Measurements from ENCODE around the gene RDH14. TPM values are rescaled to one million over a fixed set of nuclear protein-coding genes. Genes with fewer than 3 reads are reported as not detected.
A peak's percentile ranks its signal among the peaks of the same experiment; 100 is the strongest.

The RDH14 gene
- total RNA-seq, 1 experiment from 2014 or later = 27.7 TPM

DNA sequence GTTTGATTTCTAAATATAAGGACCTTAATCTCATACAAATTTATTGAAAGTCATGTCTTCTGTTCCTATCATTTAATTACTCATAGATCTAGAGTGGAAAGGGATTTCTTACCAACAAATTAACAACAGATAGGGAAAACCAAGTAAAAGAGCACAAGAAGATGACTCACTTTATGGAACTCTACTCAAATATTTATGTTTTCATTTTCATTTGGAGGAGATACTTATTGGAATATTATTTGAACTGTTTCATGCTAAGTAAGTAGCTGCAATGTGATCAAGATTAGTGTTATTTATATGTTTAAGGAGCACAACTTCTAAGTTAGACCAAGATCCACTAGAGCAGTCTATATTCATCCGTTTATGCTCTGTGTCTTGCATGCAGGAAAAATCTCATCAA, 27.6 kb upstream of the RDH14 start:
- H3K36me3 ChIP-seq = no peaks in the 10 kb centered on the region
- no peak overlapping the region for H3K4me3 ChIP-seq
- no peak overlapping the region for H3K27ac ChIP-seq
- no peaks in the 10 kb centered on the region for H3K27me3 ChIP-seq
- no peaks in the 10 kb centered on the region for H3K4me1 ChIP-seq
- DNase-seq = no peak
- no peaks in the 10 kb centered on the region for H3K9me3 ChIP-seq (replicated peaks)

DNA sequence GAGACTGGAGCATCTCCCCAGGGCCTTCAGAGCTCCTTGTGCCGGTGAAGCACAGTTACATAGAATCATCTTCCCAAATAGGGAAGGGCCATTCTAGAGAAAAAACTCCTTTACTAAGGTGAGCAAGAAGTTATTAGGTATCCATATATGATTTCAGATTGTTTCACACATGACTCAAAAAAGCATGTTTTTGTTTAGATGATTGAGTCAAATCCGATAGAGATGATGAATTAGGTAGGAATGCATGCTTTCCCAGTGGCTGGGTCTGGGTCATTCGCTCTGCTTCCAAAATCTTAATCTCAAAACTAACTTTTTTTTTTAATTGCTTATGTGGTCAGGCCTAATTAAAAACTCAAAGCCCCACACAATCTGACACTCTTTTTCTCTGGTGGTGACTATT, 25.1 kb upstream of the RDH14 start:
- DNase-seq = no peak
- no peaks in the 10 kb centered on the region for H3K9me3 ChIP-seq (replicated peaks)
- no peak overlapping the region for H3K4me3 ChIP-seq
- no peak overlapping the region for H3K27ac ChIP-seq
- H3K27me3 ChIP-seq = no peaks in the 10 kb centered on the region
- no peaks in the 10 kb centered on the region for H3K4me1 ChIP-seq
- no peaks in the 10 kb centered on the region for H3K36me3 ChIP-seq

DNA sequence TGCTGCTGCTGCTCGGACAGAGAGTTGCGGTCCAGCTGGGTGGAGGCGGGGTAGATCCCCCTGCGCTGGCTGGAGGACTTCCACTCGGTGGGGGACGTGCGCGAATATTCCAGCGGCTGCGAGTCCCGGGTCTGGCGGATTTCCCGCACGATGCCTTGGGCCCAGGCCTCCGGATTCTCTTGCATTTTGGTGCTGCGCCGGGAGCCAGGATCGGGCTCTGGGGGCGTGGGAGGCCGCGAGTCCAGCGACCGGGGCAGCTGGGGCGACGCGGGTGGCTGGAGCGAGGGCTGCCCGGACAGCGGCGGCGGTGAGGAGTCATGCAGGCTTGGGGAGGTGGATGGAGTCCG, 24.1 kb upstream of the RDH14 start:
- Histone ChIP-seq H3K36me3 (no peaks in the 10 kb centered on the region), H3K27me3 (no peaks in the 10 kb centered on the region), H3K4me1 (no peaks in the 10 kb centered on the region), H3K9me3 (replicated peaks) (no peaks in the 10 kb centered on the region), H3K4me3 (no peak overlapping the region), H3K27ac (no peak overlapping the region)
- no peak for DNase-seq

DNA sequence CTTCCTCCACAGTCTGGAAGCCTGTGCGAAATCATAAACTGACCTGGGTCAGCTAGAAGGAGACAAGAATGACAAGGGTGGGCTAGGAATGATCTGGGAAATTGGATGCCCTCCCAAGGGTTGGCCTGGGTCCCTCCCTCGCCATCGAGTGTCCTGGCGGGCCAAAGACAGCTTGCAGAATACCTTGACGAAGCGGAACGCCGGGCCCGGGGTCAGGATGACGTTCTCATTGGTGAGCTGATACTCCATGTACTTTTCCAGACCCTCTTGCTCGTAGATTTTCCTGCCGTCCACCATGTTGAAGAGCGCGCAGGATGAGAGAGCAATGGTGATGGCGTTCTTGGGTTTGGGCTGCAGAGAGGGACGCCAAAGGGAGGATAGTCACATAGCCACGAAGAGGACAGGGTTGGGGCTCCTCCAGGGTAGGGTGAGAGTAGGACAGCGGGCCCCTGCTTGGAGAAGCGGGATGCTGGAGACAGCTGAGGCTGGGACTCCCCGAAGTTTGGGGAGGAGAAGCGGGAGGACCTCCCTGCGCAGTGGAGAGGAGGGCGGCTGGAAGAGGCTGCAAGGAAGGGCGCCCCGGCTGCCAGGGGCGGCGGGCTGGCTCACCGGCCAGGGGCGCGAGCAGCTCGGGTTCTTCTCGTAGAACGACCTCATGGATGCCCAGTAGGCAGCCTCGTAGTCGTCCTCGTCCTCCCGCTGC, 23.6 kb upstream of the RDH14 start:
- H3K36me3 ChIP-seq = no peaks in the 10 kb centered on the region
- H3K4me1 ChIP-seq = no peaks in the 10 kb centered on the region
- H3K4me3 ChIP-seq = no peak overlapping the region
- DNase-seq = no peak
- H3K27ac ChIP-seq = no peak overlapping the region
- H3K27me3 ChIP-seq = no peaks in the 10 kb centered on the region
- no peaks in the 10 kb centered on the region for H3K9me3 ChIP-seq (replicated peaks)

DNA sequence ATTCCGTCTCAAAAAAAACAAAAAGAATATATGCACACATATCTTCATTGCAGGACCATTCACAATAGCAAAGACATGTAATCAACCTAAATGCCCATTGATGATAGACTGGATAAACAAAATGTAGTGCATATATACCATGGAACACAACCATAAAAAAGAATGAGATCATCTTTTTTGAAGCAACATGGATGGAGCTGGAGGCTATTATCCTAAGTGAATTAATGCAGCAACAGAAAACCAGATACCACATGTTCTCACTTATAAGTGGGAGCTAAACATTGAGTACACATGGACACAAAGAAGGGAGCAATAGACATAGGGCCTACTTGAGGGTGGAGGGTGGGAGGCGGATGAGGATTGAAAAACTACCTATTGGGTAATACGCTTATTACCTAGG, 20.2 kb upstream of the RDH14 start:
- Histone ChIP-seq H3K36me3 (no peaks in the 10 kb centered on the region), H3K27ac (no peak overlapping the region)
- DNase-seq = no peak

DNA sequence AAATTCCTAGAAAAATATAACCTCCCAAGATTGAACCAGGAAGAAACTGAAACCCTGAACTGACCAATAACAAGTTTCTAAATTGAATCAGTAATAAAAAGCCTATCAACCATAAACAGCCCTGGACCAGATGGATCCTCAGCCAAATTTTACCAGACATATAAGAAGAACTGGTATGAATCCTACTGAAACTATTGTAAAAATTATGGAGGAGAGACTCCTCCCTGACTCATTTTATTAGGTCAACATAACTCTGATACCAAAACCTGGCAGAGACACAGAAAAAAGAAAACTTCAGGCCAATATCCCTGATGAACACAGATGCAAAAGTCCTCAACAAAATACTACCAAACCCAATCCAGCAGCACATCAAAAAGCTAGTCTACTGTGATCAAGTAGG, 17.6 kb upstream of the RDH14 start:
- no peak overlapping the region for H3K27ac ChIP-seq
- no peaks in the 10 kb centered on the region for H3K9me3 ChIP-seq (replicated peaks)
- no peaks in the 10 kb centered on the region for H3K4me1 ChIP-seq
- no peaks in the 10 kb centered on the region for H3K36me3 ChIP-seq
- no peak for DNase-seq
- H3K27me3 ChIP-seq = no peaks in the 10 kb centered on the region
- H3K4me3 ChIP-seq = no peak overlapping the region

More for the DNA sequence above, 20.2 kb upstream of the RDH14 start:
- Histone ChIP-seq H3K27me3 (no peaks in the 10 kb centered on the region), H3K4me3 (no peak overlapping the region), H3K9me3 (replicated peaks) (no peaks in the 10 kb centered on the region), H3K4me1 (no peaks in the 10 kb centered on the region)

DNA sequence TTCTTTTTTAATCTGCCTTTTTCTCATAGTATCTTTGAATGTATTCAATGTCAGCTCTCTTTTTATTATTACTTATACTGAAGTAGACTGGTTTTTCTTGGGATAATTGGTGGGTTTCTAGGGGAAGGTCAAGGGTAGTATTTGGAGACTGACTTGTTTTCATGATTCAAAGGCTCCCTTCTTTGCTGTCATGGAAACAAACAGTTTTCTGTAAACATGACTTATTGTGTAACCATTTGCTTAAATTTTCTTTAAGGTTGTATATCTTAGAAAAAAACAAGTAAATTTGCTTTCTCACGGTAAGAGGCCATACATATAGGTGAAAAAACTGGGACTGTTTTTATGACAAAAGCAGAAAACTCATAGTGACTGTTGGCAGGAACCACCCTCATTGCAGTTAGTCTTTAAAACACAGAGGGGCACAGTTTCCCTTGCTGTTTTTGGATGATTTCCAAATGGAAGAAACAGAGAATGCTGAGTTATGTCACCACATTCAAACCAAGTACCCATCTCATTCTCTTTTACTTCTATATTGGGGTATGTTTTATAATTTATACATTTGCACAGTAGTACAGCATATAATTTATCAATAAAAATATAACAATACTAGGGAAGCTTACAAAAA, 5.8 kb upstream of the RDH14 start:
- H3K9me3 ChIP-seq (replicated peaks) = no peaks in the 10 kb centered on the region
- no peaks in the 10 kb centered on the region for H3K27me3 ChIP-seq
- H3K27ac ChIP-seq = no peak overlapping the region
- H3K36me3 ChIP-seq = no peaks in the 10 kb centered on the region
- no peaks in the 10 kb centered on the region for H3K4me1 ChIP-seq
- no peak overlapping the region for H3K4me3 ChIP-seq
- DNase-seq = peak in 1 of 2 experiments; percentile 19

DNA sequence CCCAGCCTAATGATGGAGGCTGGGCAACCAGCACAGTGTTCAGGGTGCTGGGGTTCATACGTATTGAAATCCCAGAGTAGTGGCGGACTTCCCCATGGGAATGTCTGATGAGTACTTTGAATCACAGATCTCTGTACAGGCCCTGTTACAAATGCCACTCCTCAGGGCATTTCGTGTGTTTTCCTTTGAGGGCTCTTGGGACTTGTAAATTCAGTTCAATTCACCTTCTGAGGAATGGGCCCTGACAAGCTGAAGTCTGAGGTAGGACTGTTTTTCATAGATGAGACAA, 288 bp upstream of the RDH14 start:
- no peak for DNase-seq
- H3K27ac ChIP-seq = peak overlapping the region; percentile 60; the same call in 1 of the 2 replicates
- peak overlapping the region; percentile 93 for H3K4me3 ChIP-seq
- no peaks in the 10 kb centered on the region for H3K9me3 ChIP-seq (replicated peaks)
- H3K36me3 ChIP-seq = peaks cover 2% of the 10 kb centered on the region
- no peaks in the 10 kb centered on the region for H3K27me3 ChIP-seq
- peaks cover 5% of the 10 kb centered on the region; the same call in 1 of the 2 replicates for H3K4me1 ChIP-seq

DNA sequence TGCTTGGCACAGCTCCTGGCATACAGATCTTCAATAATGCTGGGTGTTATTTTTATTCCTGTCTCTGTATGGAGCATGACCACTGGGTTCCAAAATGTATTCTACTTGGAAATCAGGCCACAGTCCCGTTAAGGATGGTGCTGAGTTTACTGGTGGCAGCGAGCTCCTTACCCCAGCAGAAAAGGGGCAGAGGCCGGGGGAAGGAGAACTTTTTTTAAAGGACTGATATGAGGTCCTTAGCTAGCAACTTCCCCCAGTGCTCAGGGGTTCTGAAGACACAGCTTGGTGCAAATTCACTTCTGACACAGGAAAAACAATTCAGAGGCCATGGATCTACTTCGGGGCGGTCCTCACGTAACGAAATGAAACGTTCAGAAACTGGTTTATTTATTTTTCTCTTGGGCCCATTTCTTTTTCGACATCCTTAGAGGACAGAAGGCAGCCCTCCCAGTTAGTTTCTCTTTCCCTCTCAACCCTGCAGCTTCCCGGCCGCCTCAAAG, 872 bp downstream of the RDH14 start:
- Histone ChIP-seq H3K4me1 (peaks cover 5% of the 10 kb centered on the region; the same call in 1 of the 2 replicates), H3K4me3 (peak overlapping the region; percentile 93), H3K27me3 (no peaks in the 10 kb centered on the region), H3K9me3 (replicated peaks) (no peaks in the 10 kb centered on the region), H3K27ac (peak overlapping the region; percentile 60), H3K36me3 (peaks cover 11% of the 10 kb centered on the region)
- DNase-seq = no peak

DNA sequence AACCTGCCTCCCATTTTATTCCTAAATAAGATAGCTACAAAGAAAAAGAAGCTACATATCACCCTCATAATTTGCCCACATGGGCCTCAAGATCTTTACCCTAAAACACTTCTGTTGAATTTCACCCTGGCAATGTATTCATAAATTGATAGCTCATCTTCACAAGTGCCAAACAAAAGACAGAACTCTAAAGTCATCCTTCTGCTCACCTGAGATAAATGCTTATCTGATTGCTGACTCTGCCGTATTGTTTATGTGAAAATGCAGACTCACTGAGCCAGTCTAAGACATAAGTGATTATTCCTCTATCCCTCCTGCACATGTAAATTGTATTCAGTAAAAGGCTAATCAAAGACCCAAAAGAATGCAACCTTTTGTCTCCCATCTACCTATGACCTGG, 2.0 kb downstream of the RDH14 start:
- Histone ChIP-seq H3K36me3 (peaks cover 17% of the 10 kb centered on the region), H3K27ac (no peak overlapping the region)

DNA sequence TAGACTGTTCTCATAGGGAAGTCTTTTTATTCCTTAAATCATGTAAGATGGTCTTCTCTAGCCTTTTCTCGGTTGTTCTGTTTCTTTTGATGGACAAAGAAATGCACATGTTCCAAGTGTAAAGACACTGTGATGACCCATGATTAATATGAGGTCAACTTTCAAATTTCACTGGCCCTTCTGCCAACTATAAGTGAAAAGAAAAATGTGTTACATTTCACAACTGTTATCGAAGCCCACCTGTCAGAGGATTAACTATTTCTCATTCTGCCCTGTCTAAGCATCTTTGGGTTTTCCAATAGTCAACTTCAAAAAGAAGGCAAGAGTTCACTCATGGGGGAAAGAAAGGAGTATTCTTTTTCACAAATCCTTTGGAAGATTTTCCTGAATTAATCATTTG, 3.3 kb downstream of the RDH14 start:
- H3K4me1 ChIP-seq = peaks cover 5% of the 10 kb centered on the region; the same call in 1 of the 2 replicates
- no peak overlapping the region for H3K27ac ChIP-seq
- peaks cover 22% of the 10 kb centered on the region for H3K36me3 ChIP-seq
- no peak overlapping the region for H3K4me3 ChIP-seq
- H3K27me3 ChIP-seq = no peaks in the 10 kb centered on the region
- H3K9me3 ChIP-seq (replicated peaks) = no peaks in the 10 kb centered on the region
- DNase-seq = no peak

More for the DNA sequence above, 2.0 kb downstream of the RDH14 start:
- H3K4me1 ChIP-seq = peaks cover 5% of the 10 kb centered on the region; the same call in 1 of the 2 replicates
- DNase-seq = no peak
- H3K4me3 ChIP-seq = no peak overlapping the region
- no peaks in the 10 kb centered on the region for H3K9me3 ChIP-seq (replicated peaks)
- no peaks in the 10 kb centered on the region for H3K27me3 ChIP-seq

DNA sequence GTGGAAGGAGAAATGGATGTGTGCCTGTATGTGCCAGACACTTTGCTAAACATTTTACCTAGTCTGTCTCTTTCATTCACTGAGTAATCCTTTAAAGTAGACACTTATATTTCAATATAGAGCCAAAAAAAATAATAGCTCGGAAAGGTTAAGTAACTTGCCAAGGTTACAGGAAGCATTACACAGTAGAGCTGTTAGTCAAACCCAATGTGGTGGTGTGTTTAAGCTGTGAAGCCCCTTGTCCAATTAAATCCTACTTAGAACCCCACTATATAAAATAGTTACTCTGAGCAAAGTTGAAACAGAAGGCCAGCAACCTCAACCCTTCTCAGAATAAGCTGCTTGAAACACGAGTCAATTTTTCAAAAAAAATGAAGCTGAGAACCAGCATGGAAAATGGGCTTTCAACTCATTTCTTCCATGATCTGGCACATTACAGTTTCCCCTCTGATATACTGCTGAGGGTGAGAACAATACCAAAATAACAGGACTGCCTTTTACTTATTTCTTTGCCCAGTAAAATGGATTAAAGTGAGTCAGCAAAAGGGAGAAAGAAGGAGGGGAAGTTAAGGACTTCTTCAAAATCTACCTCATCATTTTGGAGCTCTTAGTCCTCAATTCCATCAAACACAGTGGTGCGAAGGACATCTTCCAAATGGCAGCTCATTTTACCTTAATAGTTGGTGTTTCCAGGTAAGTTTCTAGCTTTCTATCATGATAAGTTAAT, 7.9 kb downstream of the RDH14 start:
- DNase-seq = no peak
- Histone ChIP-seq H3K27me3 (no peaks in the 10 kb centered on the region), H3K4me1 (no peaks in the 10 kb centered on the region), H3K36me3 (peaks cover 22% of the 10 kb centered on the region), H3K9me3 (replicated peaks) (no peaks in the 10 kb centered on the region), H3K27ac (no peak overlapping the region), H3K4me3 (no peak overlapping the region)

DNA sequence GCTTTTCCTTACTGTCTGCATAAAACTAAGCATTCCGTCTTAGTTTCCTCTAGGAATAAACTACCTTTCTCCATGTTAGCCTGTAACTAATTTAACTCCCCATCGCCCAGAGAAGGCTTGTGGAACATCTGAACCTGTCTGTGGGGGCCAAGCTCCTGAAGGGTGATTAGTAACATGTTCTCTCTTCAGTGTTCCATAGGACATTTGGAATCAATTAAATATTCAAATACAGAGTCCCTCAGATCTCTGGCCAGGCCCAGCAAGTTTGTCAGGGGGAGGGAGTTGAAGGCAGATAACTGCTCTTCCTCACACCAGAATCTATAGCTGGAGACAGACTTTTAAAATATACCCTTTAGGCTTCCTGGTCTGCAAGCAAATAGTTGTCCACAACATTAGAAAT, 8.8 kb downstream of the RDH14 start:
- Histone ChIP-seq H3K9me3 (replicated peaks) (no peaks in the 10 kb centered on the region), H3K27me3 (no peaks in the 10 kb centered on the region), H3K4me1 (no peaks in the 10 kb centered on the region), H3K4me3 (no peak overlapping the region), H3K36me3 (peaks cover 22% of the 10 kb centered on the region), H3K27ac (no peak overlapping the region)
- DNase-seq = no peak

DNA sequence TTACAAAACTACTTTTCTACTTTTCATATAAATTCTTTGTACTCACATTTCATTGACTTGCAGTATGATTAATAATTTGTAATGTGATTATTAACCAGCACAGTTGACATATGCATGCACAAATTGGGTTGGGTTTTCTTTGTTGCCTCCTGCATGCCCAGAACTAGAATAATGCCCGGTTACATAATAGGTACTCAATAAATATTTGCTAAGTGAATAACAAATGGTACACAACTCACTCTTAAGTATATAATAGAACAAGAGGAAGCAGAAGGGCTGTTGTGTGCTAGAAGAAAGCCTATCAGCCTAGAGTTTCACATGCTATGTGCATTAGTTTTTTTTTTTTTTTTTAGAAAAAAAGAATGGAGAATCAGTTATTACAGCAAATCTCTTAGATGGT, 9.3 kb downstream of the RDH14 start:
- H3K27me3 ChIP-seq = no peaks in the 10 kb centered on the region
- DNase-seq = no peak
- no peaks in the 10 kb centered on the region for H3K9me3 ChIP-seq (replicated peaks)
- peaks cover 22% of the 10 kb centered on the region for H3K36me3 ChIP-seq
- no peaks in the 10 kb centered on the region for H3K4me1 ChIP-seq
- H3K27ac ChIP-seq = no peak overlapping the region
- no peak overlapping the region for H3K4me3 ChIP-seq

DNA sequence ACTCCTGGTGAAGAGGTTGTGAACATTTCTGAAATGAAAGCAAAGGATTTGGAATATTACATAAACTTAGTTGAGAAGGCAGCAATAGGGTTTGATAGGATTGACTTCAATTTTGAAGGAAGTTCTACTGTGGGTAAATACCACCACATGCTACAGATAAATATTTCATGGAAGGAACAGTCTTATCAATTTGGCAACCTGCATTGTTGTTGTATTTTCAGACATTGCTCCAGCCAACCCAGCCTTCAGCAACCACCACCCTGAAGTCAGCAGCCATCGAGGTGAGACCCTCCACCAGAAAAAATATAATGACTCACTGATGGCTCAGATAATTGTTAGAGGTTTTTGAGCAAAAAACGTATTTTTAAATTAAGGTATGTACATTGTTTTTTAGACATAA, 10.0 kb downstream of the RDH14 start:
- Histone ChIP-seq H3K27ac (no peak overlapping the region), H3K27me3 (no peaks in the 10 kb centered on the region)
- no peak for DNase-seq

More for the DNA sequence above, 10.0 kb downstream of the RDH14 start:
- H3K4me1 ChIP-seq = no peaks in the 10 kb centered on the region
- H3K4me3 ChIP-seq = no peak overlapping the region
- H3K36me3 ChIP-seq = peaks cover 18% of the 10 kb centered on the region
- no peaks in the 10 kb centered on the region for H3K9me3 ChIP-seq (replicated peaks)
